HEK293 (cell line): ENCODE results near the gene CCDC7.
"Not testable (repeated sequence)": the region's sequence is repeated elsewhere in the genome, so short reads cannot be mapped to it uniquely, and the experiment has no call there.

Experiments used
- CTCF ChIA-PET: fragments of 350-600 bp; formaldehyde crosslinking; extraction: SDS; loops from one replicate; lab custom pipeline; 2021; ENCODE audit warnings: antibody characterized with exemption; lab: Yijun Ruan, JAX
- POLR2A ChIA-PET: fragments of 300-600 bp; formaldehyde crosslinking; extraction: SDS; loops from one replicate; lab custom pipeline; 2020; ENCODE audit warnings: antibody characterized with exemption, inconsistent platforms; lab: Yijun Ruan, JAX
- H3K27ac ChIP-seq: fragments of 200-500 bp; sonication (Bioruptor generic); 2 replicates; pipeline ENCODE4 v1.5.1; 2014; ENCODE audit warnings: low read depth, low read length, control low read depth, inconsistent platforms; ENCODE audit errors: extremely low read depth
- H3K36me3 ChIP-seq, 2 experiments: fragments of 200-500 bp in 1 of 2; sonication (Bioruptor generic) in 1 of 2; 1 replicate in 1 of 2; 2 replicates in 1 of 2; pipeline ENCODE4 v1.5.1; 2014 to 2017; ENCODE audit warnings: inconsistent platforms in 2 of 2, low read length in 2 of 2; ENCODE audit not compliant: control insufficient read depth in 2 of 2, insufficient read depth in 1 of 2
- H3K4me1 ChIP-seq: fragments of 200-500 bp; sonication (Bioruptor generic); 2 replicates; pipeline ENCODE4 v1.5.1; 2014; ENCODE audit warnings: mild to moderate bottlenecking, low read length, inconsistent platforms; ENCODE audit not compliant: control insufficient read depth, insufficient read depth
- H3K4me3 ChIP-seq: 2 replicates; pipeline ENCODE4 v1.5.1; 2011; ENCODE audit warnings: low read depth, mild to moderate bottlenecking, control low read depth, low read length, moderate library complexity
- H3K9me3 ChIP-seq: fragments of 200-500 bp; sonication (Bioruptor generic); 2 replicates; pipeline ENCODE4 v1.5.1; 2014; ENCODE audit warnings: low read depth, low read length, inconsistent platforms; ENCODE audit not compliant: control insufficient read depth, insufficient read depth
- BCL11B ChIP-seq: fragments of 450-650 bp; formaldehyde crosslinking; IDR thresholded peaks from 2 replicates; pipeline ENCODE4 v1.5.1; 2016; ENCODE audit warnings: low read depth, missing biosample characterization, missing genetic modification characterization
- GLI2 ChIP-seq: fragments of 450-650 bp; formaldehyde crosslinking; IDR thresholded peaks from 2 replicates; pipeline ENCODE4; 2017; ENCODE audit warnings: missing biosample characterization, missing genetic modification characterization, low read depth, borderline replicate concordance
- KLF9 ChIP-seq: fragments of 450-650 bp; formaldehyde crosslinking; IDR thresholded peaks from 2 replicates; pipeline ENCODE4 v1.5.1; 2016; ENCODE audit warnings: missing biosample characterization, missing genetic modification characterization, low read depth
- SCRT1 ChIP-seq: fragments of 450-650 bp; formaldehyde crosslinking; IDR thresholded peaks from 2 replicates; pipeline ENCODE4 v1.5.1; 2016; ENCODE audit warnings: missing biosample characterization, missing genetic modification characterization, borderline replicate concordance
- SCRT2 ChIP-seq: fragments of 450-650 bp; formaldehyde crosslinking; IDR thresholded peaks from 2 replicates; pipeline ENCODE4 v1.5.1; 2016; ENCODE audit warnings: missing biosample characterization, missing genetic modification characterization
- SETDB1 ChIP-seq: IDR thresholded peaks from one replicate; pipeline ENCODE4 v1.6.1; 2017; ENCODE audit warnings: mild to moderate bottlenecking, low read length, moderate library complexity, mixed read lengths; ENCODE audit not compliant: insufficient read length
- ZBTB10 ChIP-seq: fragments of 450-650 bp; formaldehyde crosslinking; IDR thresholded peaks from 2 replicates; pipeline ENCODE4 v1.5.1; 2016; ENCODE audit warnings: missing biosample characterization, missing genetic modification characterization
- ZNF16 ChIP-seq: fragments of 450-650 bp; formaldehyde crosslinking; IDR thresholded peaks from 2 replicates; pipeline ENCODE4 v1.5.1; 2016; ENCODE audit warnings: low read depth, missing biosample characterization, missing genetic modification characterization
- ZNF26 ChIP-seq: fragments of 450-650 bp; formaldehyde crosslinking; IDR thresholded peaks from 2 replicates; pipeline ENCODE4 v1.5.1; 2016; ENCODE audit warnings: missing biosample characterization, missing genetic modification characterization
- ZNF350 ChIP-seq: fragments of 450-650 bp; formaldehyde crosslinking; IDR thresholded peaks from 2 replicates; pipeline ENCODE4 v1.5.0; 2017; ENCODE audit warnings: missing biosample characterization, mild to moderate bottlenecking, missing genetic modification characterization
- ZNF37A ChIP-seq: fragments of 450-650 bp; IDR thresholded peaks from 2 replicates; pipeline ENCODE4 v1.5.1; 2018; ENCODE audit warnings: missing biosample characterization, missing genetic modification characterization
- ZNF416 ChIP-seq: fragments of 450-650 bp; formaldehyde crosslinking; IDR thresholded peaks from 2 replicates; pipeline ENCODE4 v1.5.1; 2016; ENCODE audit warnings: missing biosample characterization, missing genetic modification characterization
- ZNF423 ChIP-seq: fragments of 450-650 bp; formaldehyde crosslinking; IDR thresholded peaks from 2 replicates; pipeline ENCODE4 v1.5.1; 2016; ENCODE audit warnings: missing biosample characterization, missing genetic modification characterization
- ZNF510 ChIP-seq: fragments of 450-650 bp; formaldehyde crosslinking; IDR thresholded peaks from 2 replicates; pipeline ENCODE4 v1.5.1; 2018; ENCODE audit warnings: mild to moderate bottlenecking, missing genetic modification characterization, missing biosample characterization; ENCODE audit not compliant: insufficient replicate concordance
- ZNF555 ChIP-seq: fragments of 450-650 bp; formaldehyde crosslinking; conservative IDR thresholded peaks from 2 replicates; pipeline ENCODE4 v1.5.1; 2017; ENCODE audit warnings: missing biosample characterization, mild to moderate bottlenecking, missing genetic modification characterization, inconsistent platforms
- ZNF561 ChIP-seq: fragments of 450-650 bp; IDR thresholded peaks from 2 replicates; pipeline ENCODE4 v1.5.1; 2018; ENCODE audit warnings: missing biosample characterization, missing genetic modification characterization, borderline replicate concordance
- ZNF624 ChIP-seq: fragments of 450-650 bp; formaldehyde crosslinking; IDR thresholded peaks from 2 replicates; pipeline ENCODE4 v1.5.1; 2017; ENCODE audit warnings: missing biosample characterization, missing genetic modification characterization
- ZNF629 ChIP-seq: fragments of 450-650 bp; formaldehyde crosslinking; IDR thresholded peaks from 2 replicates; pipeline ENCODE4 v1.5.1; 2017; ENCODE audit warnings: missing biosample characterization, missing genetic modification characterization
- ZNF768 ChIP-seq: fragments of 450-650 bp; formaldehyde crosslinking; IDR thresholded peaks from 2 replicates; pipeline ENCODE4 v1.5.1; 2018; ENCODE audit warnings: missing biosample characterization, mild to moderate bottlenecking, missing genetic modification characterization
- ZNF776 ChIP-seq: fragments of 450-650 bp; formaldehyde crosslinking; IDR thresholded peaks from 2 replicates; pipeline ENCODE4 v1.5.0; 2017; ENCODE audit warnings: missing biosample characterization, missing genetic modification characterization, borderline replicate concordance
- ZSCAN30 ChIP-seq: fragments of 450-650 bp; IDR thresholded peaks from 2 replicates; pipeline ENCODE4 v1.5.1; 2018; ENCODE audit warnings: missing biosample characterization, mild to moderate bottlenecking, missing genetic modification characterization, moderate library complexity
- TF ChIP-seq, protein P1 (sequence below): fragments of 450-650 bp; formaldehyde crosslinking; IDR thresholded peaks from 2 replicates; pipeline ENCODE4 v1.5.1; 2016; ENCODE audit warnings: missing biosample characterization, missing genetic modification characterization, borderline replicate concordance

The CCDC7 gene

DNA sequence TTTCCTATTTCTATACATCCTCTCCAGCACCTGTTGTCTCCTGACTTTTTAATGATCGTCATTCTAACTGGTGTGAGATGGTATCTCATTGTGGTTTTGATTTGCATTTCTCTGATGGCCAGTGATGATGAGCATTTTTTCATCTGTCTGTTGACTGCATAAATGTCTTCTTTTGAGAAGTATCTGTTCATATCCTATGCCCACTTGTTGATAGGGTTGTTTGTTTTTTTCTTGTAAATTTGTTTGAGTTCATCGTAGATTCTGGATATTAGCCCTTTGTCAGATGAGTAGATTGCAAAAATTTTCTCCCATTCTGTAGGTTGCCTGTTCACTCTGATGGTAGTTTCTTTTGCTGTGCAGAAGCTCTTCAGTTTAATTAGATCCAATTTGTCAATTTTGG is 253.7 kb downstream of the CCDC7 start:
- peak; percentile 68 for TF ChIP-seq SCRT2 (tag by site-specific recombination)
- peak; percentile 72; the same call in 1 of the 2 replicates for TF ChIP-seq SCRT1 (tag by site-specific recombination)
- H3K4me1 ChIP-seq, CTCF ChIA-PET, H3K27ac ChIP-seq, POLR2A ChIA-PET, H3K36me3 ChIP-seq, H3K9me3 ChIP-seq, H3K4me3 ChIP-seq: not testable (repeated sequence)

GRCh38 chr10:32713560-32713959 is 267.6 kb downstream of the CCDC7 start:
- CTCF ChIA-PET = interaction anchor here (0.9 kb wide), 1 partner anchor 295 kb away, joined by 5 read pairs; no protein-coding TSS in a partner anchor
- Histone ChIP-seq H3K4me1 (no peaks in the 10 kb centered on the region), H3K27ac (no peak overlapping the region), H3K36me3 (no peaks in the 10 kb centered on the region), H3K9me3 (no peaks in the 10 kb centered on the region), H3K4me3 (no peak overlapping the region)
- no peak for TF ChIP-seq ZNF768 (tag by site-specific recombination)
- no peak for TF ChIP-seq ZNF26 (tag by site-specific recombination)
- TF ChIP-seq ZNF350 = no peak
- no peak for TF ChIP-seq ZNF629
- TF ChIP-seq KLF9 (tag by site-specific recombination) = no peak
- TF ChIP-seq SETDB1 = no peak
- TF ChIP-seq ZSCAN30 (tag by site-specific recombination) = no peak
- TF ChIP-seq ZNF37A = no peak
- no peak for TF ChIP-seq ZNF555 (tag by site-specific recombination)
- TF ChIP-seq ZNF624 = no peak
- no peak for TF ChIP-seq ZNF416 (tag by site-specific recombination)
- no peak for TF ChIP-seq GLI2 (tag by site-specific recombination)
- no peak for TF ChIP-seq ZBTB10
- POLR2A ChIA-PET = no interaction called here

- ChIA-PET POLR2A (no interaction called here), CTCF (no interaction called here)
- no peak overlapping the region for H3K4me3 ChIP-seq
- H3K4me1 ChIP-seq = no peaks in the 10 kb centered on the region
- no peaks in the 10 kb centered on the region for H3K36me3 ChIP-seq
- TF ChIP-seq, protein P1, sequence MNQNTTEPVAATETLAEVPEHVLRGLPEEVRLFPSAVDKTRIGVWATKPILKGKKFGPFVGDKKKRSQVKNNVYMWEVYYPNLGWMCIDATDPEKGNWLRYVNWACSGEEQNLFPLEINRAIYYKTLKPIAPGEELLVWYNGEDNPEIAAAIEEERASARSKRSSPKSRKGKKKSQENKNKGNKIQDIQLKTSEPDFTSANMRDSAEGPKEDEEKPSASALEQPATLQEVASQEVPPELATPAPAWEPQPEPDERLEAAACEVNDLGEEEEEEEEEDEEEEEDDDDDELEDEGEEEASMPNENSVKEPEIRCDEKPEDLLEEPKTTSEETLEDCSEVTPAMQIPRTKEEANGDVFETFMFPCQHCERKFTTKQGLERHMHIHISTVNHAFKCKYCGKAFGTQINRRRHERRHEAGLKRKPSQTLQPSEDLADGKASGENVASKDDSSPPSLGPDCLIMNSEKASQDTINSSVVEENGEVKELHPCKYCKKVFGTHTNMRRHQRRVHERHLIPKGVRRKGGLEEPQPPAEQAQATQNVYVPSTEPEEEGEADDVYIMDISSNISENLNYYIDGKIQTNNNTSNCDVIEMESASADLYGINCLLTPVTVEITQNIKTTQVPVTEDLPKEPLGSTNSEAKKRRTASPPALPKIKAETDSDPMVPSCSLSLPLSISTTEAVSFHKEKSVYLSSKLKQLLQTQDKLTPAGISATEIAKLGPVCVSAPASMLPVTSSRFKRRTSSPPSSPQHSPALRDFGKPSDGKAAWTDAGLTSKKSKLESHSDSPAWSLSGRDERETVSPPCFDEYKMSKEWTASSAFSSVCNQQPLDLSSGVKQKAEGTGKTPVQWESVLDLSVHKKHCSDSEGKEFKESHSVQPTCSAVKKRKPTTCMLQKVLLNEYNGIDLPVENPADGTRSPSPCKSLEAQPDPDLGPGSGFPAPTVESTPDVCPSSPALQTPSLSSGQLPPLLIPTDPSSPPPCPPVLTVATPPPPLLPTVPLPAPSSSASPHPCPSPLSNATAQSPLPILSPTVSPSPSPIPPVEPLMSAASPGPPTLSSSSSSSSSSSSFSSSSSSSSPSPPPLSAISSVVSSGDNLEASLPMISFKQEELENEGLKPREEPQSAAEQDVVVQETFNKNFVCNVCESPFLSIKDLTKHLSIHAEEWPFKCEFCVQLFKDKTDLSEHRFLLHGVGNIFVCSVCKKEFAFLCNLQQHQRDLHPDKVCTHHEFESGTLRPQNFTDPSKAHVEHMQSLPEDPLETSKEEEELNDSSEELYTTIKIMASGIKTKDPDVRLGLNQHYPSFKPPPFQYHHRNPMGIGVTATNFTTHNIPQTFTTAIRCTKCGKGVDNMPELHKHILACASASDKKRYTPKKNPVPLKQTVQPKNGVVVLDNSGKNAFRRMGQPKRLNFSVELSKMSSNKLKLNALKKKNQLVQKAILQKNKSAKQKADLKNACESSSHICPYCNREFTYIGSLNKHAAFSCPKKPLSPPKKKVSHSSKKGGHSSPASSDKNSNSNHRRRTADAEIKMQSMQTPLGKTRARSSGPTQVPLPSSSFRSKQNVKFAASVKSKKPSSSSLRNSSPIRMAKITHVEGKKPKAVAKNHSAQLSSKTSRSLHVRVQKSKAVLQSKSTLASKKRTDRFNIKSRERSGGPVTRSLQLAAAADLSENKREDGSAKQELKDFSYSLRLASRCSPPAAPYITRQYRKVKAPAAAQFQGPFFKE = no peak
- TF ChIP-seq ZNF555 (tag by site-specific recombination) (no peak), BCL11B (tag by site-specific recombination) (no peak), ZNF776 (no peak), ZNF510 (tag by site-specific recombination) (no peak), ZNF561 (tag by site-specific recombination) (no peak), ZNF16 (tag by site-specific recombination) (no peak), ZNF423 (tag by site-specific recombination) (no peak)
- H3K9me3 ChIP-seq = no peaks in the 10 kb centered on the region
- no peak overlapping the region for H3K27ac ChIP-seq
Measured at GRCh38 chr10:32731527-32731926, 285.6 kb downstream of the CCDC7 start.
